Prostate gland (tissue), 2 donors: Measurements from ENCODE around the gene RUFY2.

Experiments used
- POLR2A ChIP-seq: fragments of 450-650 bp; IDR thresholded peaks from one replicate; pipeline ENCODE4 v1.6.1; 2016; ENCODE audit warnings: antibody characterized with exemption, mild to moderate bottlenecking
- TF ChIP-seq, protein P1 (sequence below), 4 experiments: fragments of 200-600 bp in 2 of 4; fragments of 450-650 bp in 2 of 4; sonication (generic) in 2 of 4; IDR thresholded peaks; 1 replicate in 3 of 4; 2 replicates in 1 of 4; pipeline ENCODE4 v1.5.1; 2016 to 2019; ENCODE audit warnings: antibody characterized with exemption in 4 of 4, mild to moderate bottlenecking in 2 of 4, moderate library complexity in 2 of 4

DNA sequence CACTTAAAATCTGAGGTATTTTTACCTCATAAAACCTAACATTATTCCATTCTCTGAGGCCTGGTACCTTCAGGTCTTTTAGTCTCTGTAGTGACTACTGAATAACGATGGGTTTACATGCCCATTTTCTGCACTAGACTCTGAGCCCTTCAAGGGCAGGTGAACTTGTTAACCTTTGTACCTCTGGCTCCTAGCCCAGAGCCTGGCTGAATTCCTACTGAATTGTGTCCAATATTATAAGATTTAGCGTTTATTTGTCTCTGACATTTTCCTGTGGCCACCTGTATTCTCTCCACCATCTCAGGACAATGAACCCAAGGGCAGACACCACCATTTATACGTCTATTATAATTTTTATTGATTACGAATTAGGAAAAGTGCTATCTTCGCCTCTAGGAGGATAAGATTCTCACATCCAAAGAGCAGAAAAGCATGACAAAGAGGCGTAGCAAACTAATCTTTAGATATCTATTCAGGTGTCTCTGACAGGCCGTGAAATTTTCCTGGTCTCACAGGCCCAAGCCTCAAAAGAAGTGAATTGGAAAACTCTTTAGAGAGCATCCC, 103.1 kb downstream of the RUFY2 start:
- TF ChIP-seq, protein P1, sequence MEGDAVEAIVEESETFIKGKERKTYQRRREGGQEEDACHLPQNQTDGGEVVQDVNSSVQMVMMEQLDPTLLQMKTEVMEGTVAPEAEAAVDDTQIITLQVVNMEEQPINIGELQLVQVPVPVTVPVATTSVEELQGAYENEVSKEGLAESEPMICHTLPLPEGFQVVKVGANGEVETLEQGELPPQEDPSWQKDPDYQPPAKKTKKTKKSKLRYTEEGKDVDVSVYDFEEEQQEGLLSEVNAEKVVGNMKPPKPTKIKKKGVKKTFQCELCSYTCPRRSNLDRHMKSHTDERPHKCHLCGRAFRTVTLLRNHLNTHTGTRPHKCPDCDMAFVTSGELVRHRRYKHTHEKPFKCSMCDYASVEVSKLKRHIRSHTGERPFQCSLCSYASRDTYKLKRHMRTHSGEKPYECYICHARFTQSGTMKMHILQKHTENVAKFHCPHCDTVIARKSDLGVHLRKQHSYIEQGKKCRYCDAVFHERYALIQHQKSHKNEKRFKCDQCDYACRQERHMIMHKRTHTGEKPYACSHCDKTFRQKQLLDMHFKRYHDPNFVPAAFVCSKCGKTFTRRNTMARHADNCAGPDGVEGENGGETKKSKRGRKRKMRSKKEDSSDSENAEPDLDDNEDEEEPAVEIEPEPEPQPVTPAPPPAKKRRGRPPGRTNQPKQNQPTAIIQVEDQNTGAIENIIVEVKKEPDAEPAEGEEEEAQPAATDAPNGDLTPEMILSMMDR (IDR thresholded peaks at IDR 0.05) = no peak
- no peak for TF ChIP-seq POLR2A
